SKM-1 (cell line): ENCODE results near the gene BCAS3.
"Not testable (repeated sequence)": the region's sequence is repeated elsewhere in the genome, so short reads cannot be mapped to it uniquely, and the experiment has no call there.

Source experiments
- DNase-seq: peaks from one replicate; lab custom pipeline; 2025; ENCODE audit not compliant: unreplicated experiment; lab: John Stamatoyannopoulos, UW

BCAS3 gene

GRCh38 chr17:61352781-61353491 is 675.3 kb downstream of the BCAS3 start:
- DNase-seq = no peak

GRCh38 chr17:61353615-61354014 is 676.0 kb downstream of the BCAS3 start:
- no peak for DNase-seq

- DNase-seq = no peak
Measured at GRCh38 chr17:61354895-61355874, 677.5 kb downstream of the BCAS3 start.

GRCh38 chr17:61357061-61357460 is 679.4 kb downstream of the BCAS3 start:
- DNase-seq = not testable (repeated sequence)

GRCh38 chr17:61359513-61359912 is 681.9 kb downstream of the BCAS3 start:
- not testable (repeated sequence) for DNase-seq

GRCh38 chr17:61360318-61360943 is 682.8 kb downstream of the BCAS3 start:
- DNase-seq = no peak

GRCh38 chr17:61361084-61361483 is 683.4 kb downstream of the BCAS3 start:
- DNase-seq = no peak

DNA sequence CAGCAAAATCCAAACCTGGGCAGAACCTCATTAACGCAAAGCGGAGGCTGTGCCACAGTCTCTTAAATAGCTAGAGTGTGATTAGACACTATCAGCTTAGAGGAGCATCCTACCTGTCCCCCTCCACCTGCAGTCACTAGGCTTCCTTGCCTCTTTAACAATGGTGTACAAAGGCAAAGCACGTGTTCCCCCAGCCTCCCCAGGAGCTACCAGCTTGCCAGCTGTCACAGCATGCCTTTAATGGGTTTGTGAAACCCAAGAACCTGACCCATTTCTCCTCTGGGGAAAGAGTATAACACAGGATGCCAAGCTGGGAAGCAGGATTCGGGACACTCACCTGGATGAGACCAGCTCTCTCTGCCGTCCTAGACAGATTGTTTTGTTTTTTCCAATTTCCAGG is 684.7 kb downstream of the BCAS3 start:
- DNase-seq = no peak

GRCh38 chr17:61362852-61363600 is 685.4 kb downstream of the BCAS3 start:
- no peak for DNase-seq

GRCh38 chr17:61363601-61364462 is 686.2 kb downstream of the BCAS3 start:
- DNase-seq = no peak

- DNase-seq = no peak
Measured at GRCh38 chr17:61364463-61364846, 686.8 kb downstream of the BCAS3 start.

DNA sequence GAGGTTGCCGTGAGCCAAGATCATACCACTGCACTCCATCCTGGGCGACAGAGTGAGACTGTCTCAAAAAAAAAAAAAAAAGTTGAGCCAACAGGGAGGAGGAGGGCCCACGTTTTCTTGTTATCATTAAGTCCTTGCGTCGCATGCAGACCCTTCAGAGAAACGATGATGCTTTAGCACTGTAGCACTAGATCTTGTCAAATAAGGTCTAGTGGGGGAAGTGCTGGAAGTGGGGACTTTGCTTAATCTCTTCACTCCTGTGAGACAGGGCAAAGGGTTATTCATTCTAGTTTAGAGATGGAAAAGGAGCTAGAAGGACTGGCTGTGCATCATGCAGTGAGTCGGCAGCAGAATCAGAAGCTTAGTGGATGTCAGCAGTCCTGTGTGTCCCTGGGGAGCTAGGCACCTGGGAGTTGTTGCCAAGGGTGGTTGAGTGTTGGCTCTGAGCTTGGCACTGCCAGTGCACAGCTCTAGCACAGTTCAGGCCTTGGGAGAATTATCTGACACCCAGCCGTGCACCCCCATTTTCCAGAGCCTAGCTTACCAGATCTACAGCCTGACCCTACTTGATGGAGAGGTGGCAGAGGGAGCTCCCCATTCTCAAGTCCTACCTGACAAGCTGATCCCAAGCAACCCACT is 688.5 kb downstream of the BCAS3 start:
- no peak for DNase-seq

GRCh38 chr17:61366715-61367413 is 689.2 kb downstream of the BCAS3 start:
- no peak for DNase-seq

DNA sequence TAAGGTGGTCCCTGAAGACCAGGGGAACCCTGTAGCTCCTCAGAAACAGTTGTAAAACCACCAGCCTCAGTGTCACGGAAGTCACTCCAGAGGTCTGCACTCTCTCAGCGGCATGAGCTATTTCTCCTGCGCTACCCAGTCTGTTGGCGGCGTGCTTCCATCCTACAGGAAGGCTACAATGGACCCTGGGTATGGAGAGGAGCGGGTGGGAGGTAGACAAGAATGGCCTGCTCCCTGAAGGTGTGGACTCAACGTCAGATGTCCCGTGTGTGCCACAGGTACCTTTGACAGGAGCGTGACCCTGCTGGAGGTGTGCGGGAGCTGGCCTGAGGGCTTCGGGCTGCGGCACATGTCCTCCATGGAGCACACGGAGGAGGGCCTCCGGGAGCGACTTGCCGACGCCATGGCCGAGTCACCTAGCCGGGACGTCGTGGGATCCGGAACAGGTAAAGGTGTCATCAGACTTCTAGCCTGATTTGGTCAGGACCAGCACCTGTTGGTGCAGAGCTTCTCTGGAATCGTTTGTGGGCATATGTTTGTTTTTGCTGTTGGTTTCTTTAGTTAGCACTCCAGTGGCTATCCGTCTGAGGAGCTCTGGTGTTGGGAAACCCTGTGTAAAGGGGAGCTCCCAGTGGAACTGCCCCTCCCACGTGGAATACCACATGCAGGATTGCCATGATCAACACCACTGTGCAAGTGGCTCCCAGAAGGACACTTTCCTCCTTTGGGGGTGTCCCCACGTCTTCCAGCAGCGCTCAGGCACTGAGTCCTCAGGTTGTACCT is 690.6 kb downstream of the BCAS3 start:
- DNase-seq = no peak

DNA sequence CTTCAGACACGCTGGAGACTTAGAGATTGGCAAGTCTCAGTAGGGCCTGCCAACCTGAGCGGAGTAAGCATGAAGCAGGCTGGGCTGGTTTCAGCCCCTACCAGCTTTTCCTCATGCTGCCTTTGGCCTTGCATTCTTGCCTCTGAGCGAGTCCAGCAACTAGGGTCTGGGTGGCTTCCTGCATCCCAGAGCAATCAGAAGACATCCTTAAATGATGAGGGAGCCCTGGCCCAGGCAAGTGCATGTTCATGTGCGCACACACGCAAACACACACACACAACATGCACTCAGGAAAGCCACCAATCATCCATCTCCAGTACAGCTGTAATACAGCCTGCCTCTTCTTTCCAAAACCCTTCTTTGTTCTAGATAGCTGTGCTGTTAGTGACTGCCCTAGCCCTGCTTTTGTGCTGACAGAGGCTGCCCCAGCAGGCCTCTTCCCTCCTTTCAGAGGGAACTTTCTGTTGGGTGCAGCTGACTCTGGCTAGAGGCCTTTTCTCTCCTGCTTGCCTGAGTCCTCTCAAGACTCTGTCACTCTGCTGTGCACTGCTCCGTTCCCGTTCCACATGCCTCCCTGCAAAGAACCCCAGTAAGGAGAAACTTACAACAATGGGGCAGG is 691.3 kb downstream of the BCAS3 start:
- no peak for DNase-seq

- DNase-seq = no peak
Measured at GRCh38 chr17:61369751-61370150, 692.1 kb downstream of the BCAS3 start.

- no peak for DNase-seq
Measured at GRCh38 chr17:61371179-61371578, 693.5 kb downstream of the BCAS3 start.

DNA sequence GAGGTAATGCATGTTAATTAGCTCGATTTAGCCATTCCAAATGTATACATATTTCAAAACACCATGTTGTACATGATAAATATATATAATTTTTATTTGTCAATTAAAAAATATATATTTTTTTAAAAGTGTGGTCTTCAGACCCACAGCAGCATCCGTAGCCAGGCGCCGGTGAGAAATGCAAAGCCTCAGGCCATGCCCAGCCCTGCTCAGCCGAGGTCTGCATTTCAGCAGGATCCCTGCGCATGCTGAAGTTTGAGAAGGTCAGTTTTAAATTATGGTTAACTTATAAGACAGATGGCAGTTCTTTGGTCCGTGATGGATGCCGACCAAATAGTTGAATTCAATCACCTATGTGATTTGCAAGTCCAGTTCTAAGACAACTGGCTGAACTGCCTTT is 694.0 kb downstream of the BCAS3 start:
- no peak for DNase-seq
